Bone marrow (tissue), 2 donors: ENCODE results near the gene PRKCI.
A peak's percentile ranks its signal among the peaks of the same experiment; 100 is the strongest.
"Not testable (repeated sequence)": the region's sequence is repeated elsewhere in the genome, so short reads cannot be mapped to it uniquely, and the experiment has no call there.

ENCODE experiments used
- DNase-seq, 2 donors: peaks; one replicate each; lab custom pipeline; 2025; lab: John Stamatoyannopoulos, UW

The PRKCI gene

DNA sequence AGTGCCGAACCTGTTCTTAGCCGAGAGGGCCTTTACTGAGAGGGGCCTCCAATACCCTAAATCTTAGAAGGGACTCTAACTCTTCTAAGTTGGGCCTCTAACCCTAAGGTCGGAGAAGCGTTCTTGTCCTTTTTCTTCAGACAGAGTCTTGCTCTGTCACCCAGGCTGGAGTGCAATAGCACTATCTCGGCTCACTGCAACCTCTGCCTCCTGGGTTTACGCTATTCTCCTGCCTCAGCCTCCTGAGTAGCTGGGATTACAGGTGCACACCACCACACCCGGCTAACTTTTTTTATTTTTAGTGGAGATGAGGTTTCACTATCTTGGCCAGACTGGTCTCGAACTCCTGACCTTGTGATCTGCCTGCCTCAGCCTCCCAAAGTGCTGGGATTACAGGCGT is 120.0 kb downstream of the PRKCI start:
- DNase-seq: not testable (repeated sequence)

DNA sequence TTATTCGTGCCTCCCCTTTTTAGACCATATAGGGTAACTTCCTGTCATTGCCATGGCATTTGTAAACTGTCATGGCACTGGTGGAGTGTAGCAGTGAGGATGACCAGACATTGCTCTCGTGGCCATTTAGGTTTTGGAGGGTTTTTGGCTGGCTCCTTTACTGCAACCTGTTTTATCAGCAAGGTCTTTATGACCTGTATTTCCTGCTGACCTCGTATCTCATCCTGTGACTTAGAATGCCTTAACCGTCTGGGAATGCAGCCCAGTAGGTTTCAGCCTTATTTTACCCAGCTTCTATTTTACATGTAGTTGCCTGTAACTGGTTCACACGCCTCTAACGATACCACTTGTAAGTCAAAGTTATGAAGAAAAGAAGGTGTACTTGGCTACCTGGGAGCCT is 121.6 kb downstream of the PRKCI start:
- DNase-seq: not testable (repeated sequence)

DNA sequence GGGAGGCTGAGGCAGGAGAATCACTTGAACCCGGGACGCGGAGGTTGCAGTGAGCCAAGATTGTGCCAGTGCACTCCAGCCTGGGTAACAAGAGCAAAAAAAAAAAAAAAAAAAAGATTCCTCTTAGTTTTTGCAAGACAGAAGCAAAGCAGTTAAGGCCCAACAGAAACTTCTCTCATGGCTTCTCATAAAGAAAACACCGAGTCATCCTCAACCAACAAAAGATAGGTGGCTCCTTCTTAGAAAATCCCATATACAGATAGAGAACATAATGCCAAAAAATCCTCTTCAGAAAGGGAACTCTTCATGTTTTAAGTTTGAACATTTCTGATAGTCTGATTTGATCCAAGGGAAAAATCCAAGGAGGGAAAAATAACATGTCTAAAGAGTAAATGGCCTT is 122.7 kb downstream of the PRKCI start:
- no peak for DNase-seq

DNA sequence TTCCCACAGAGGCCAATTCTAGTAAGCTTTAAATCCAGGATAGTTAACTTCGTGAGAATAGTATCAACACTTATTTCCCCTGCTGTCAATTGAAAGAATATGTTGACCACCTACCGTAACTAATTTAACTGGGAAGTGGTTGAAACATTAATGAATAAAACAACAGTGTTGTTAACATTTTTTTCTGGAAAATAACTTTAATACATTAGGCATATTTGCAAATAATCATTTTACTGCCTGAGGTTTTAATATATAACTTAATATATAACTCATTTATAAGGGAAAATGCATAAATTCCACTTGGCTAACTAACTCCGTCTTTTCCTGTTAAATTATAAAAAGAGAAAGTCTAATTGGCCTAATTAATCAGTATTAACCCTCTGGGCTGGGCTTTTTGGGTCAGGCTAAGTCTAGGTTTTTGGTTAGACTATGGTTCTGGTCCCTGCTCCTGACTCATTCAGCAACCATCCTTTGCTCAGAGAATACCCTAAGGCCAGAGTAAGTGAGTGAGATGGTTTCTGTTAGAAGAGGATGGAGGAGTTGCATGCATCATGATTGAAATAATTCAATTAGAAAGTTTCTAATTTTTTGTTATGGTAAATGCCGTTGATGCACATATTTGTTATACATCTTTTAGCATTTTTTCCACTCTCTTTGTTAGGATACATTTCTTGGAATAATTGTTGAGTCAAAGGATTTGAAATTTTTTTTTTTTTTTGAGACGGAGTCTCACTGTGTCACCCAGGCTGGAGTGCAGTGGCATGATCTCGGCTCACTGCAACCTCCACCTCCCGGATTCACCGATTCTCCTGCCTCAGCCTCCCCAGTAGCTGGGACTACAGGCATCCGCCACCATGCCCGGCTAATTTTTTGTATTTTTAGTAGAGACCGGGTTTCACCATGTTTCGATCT is 124.5 kb downstream of the PRKCI start:
- DNase-seq: no peak

DNA sequence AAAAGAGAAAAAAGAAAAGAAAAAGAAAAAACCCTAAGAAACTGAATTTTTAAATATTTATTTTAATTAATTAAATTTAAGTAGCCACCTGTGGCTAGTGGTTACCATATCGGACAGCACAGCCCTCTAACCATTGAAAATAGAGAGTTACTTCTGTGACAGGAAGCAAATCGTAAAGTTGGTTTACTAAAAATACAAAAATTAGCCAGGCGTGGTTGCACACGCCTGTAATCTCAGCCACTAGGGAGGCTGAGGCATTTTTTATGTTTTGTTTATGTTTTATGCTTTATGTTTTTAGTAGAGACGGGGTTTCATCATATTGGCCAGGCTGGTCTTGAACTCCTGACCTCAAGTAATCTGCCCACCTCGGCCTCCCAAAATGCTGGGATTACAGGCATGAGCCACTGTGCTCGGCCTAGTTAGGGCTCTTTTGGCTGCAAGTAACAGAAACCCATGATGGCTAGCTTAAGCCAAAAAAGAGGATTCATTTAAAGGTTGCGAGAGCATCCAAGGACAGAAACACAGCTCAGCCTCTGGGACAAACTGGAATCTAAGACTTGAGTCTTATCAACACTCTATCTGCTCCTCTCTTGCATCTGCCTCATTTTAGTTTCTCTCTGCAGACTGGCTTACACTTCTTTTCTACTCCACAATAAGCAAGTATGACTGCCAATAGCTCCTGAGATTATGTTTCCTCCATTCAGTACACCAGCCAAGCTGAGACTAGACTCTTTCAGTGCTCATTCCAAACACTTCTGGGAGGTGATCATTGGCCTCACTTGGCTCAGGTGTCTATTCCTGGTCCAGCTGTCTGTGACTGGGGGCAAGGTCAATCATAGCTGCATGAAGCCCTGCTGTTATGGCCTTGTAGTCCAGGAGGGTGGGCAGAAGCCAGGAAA is 128.5 kb downstream of the PRKCI start:
- DNase-seq: no peak

DNA sequence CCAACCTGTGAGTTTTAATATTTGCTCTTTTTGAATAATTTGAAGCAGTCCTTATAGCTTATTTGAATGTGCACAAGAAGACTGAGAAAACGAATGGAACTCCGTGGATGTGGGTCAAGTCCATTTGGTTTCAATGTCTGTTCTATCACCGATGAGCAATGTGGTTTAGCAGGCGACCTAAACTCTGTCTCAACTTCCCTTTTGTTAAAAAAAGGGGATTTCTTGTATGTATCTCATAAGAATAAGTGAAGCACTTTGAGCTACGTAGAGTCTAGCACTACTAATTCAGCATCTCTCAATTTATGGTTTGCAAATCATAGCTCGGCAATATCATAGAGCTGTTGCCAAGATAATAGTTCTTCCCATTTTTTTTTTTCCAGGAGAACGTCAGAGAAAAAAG is 130.7 kb downstream of the PRKCI start:
- peak in 1 of 2 donors; percentile 34 for DNase-seq

DNA sequence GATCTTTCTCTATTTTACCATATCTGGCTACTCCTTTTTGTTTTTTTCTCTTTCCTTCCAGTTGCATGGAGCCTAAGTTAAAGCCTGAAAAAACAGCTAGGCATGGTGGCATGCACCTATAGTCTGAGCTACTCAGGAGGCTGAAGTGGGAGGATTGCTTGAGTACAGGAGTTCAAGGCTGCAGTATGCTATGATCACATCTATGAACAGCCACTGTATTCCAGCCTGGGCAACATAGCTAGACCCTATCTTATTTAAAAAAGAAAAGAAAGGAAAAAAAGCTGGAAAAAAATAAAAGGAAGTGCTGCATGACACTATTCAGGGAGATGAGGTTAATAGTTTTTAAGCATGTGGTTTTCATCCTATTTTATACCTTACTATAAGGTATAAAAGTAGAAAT is 131.3 kb downstream of the PRKCI start:
- no peak for DNase-seq

DNA sequence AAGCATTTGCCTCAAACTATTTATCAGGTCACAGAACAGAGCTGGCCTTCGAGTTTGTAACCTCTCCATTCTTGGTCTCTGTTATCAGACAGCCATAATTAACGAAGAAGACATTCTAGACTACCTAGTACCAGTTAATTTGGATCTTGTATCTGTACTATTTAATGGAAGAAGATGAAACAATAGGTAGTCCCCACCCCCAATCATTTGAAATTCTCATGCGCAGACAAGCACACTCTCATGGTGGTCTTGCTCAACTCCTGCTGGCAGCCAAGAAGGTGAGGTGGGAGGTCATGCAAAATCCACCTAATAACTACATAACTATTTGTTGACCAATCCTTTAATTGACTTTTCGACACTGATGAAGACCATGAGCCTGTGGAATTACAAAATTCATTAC is 132.5 kb downstream of the PRKCI start:
- no peak for DNase-seq
